HepG2 (cell line): ENCODE results near the gene PPP1R13B. TPM values are rescaled to one million over a fixed set of nuclear protein-coding genes. Genes with fewer than 3 reads are reported as not detected.

Experiments
- BRD4 ChIP-seq: sonication (generic); formaldehyde crosslinking; IDR thresholded peaks from 2 replicates; pipeline ENCODE4 v1.4.0; 2020; ENCODE audit warnings: missing genetic modification reagents
- EHMT2 ChIP-seq: fragments of 200-600 bp; sonication (generic); IDR thresholded peaks from 2 replicates; pipeline ENCODE4 v1.7.0; 2017; ENCODE audit warnings: antibody characterized with exemption, low read depth, low read length, borderline replicate concordance
- JDP2 ChIP-seq: sonication (generic); formaldehyde crosslinking; IDR thresholded peaks from 2 replicates; pipeline ENCODE4 v1.8.1; 2022; ENCODE audit warnings: missing genetic modification reagents, borderline replicate concordance
- KLF13 ChIP-seq: sonication (generic); formaldehyde crosslinking; IDR thresholded peaks from 2 replicates; pipeline ENCODE4 v1.4.0; 2020; ENCODE audit warnings: mild to moderate bottlenecking, missing genetic modification reagents
- NFE2L1 ChIP-seq: sonication (generic); formaldehyde crosslinking; IDR thresholded peaks from 2 replicates; pipeline ENCODE4 v1.4.0; 2020; ENCODE audit warnings: missing genetic modification reagents, mild to moderate bottlenecking, borderline replicate concordance
- NR2F2 ChIP-seq: IDR thresholded peaks from 2 replicates; pipeline ENCODE4 v1.6.1; 2012; ENCODE audit warnings: low read depth, inconsistent platforms, borderline replicate concordance
- ONECUT2 ChIP-seq: sonication (generic); formaldehyde crosslinking; IDR thresholded peaks from 2 replicates; pipeline ENCODE4 v1.4.0; 2020; ENCODE audit warnings: missing genetic modification reagents
- PAXIP1 ChIP-seq: sonication (generic); formaldehyde crosslinking; conservative IDR thresholded peaks from 2 replicates; pipeline ENCODE4 v1.4.0; 2020; ENCODE audit warnings: mild to moderate bottlenecking, missing genetic modification reagents, moderate library complexity
- POLR2G ChIP-seq: fragments of 200-400 bp; formaldehyde crosslinking; IDR thresholded peaks from 2 replicates; pipeline ENCODE4 v1.6.1; 2018; ENCODE audit warnings: mild to moderate bottlenecking, low read depth, low read length, moderate library complexity
- PRPF4 ChIP-seq: fragments of 200-400 bp; formaldehyde crosslinking; IDR thresholded peaks from 2 replicates; pipeline ENCODE4 v1.6.1; 2016; ENCODE audit warnings: low read length, low read depth; ENCODE audit not compliant: poor library complexity, severe bottlenecking
- RXRA ChIP-seq: sonication (generic); formaldehyde crosslinking; IDR thresholded peaks from 2 replicates; pipeline ENCODE4 v1.5.1; 2020; ENCODE audit warnings: missing genetic modification reagents
- SIN3A ChIP-seq: IDR thresholded peaks from 2 replicates; pipeline ENCODE4 v1.6.1; 2011; ENCODE audit warnings: low read depth, mild to moderate bottlenecking, control low read depth, low read length, borderline replicate concordance
- SMARCE1 ChIP-seq: fragments of 450-650 bp; IDR thresholded peaks from 2 replicates; pipeline ENCODE4 v1.6.1; 2017; ENCODE audit warnings: borderline replicate concordance
- SRF ChIP-seq: IDR thresholded peaks from 2 replicates; pipeline ENCODE4 v1.6.1; 2011; ENCODE audit warnings: mild to moderate bottlenecking, low read depth, low read length, moderate library complexity
- SRSF1 ChIP-seq: fragments of 200-400 bp; formaldehyde crosslinking; optimal IDR thresholded peaks from 2 replicates; pipeline ENCODE3; 2017; ENCODE audit warnings: mild to moderate bottlenecking, low read depth, low read length, moderate library complexity
- U2AF1 ChIP-seq: fragments of 200-400 bp; formaldehyde crosslinking; optimal IDR thresholded peaks from 2 replicates; pipeline ENCODE3; 2017; ENCODE audit warnings: mild to moderate bottlenecking, low read depth, low read length
- YEATS2 ChIP-seq: sonication (generic); formaldehyde crosslinking; IDR thresholded peaks from 2 replicates; pipeline ENCODE4 v1.4.0; 2020; ENCODE audit warnings: missing genetic modification reagents, borderline replicate concordance
- ZFP41 ChIP-seq: sonication (generic); formaldehyde crosslinking; IDR thresholded peaks from 2 replicates; pipeline ENCODE4 v1.4.0; 2020; ENCODE audit warnings: mild to moderate bottlenecking, missing genetic modification reagents, borderline replicate concordance
- ZFP90 ChIP-seq: sonication (generic); formaldehyde crosslinking; IDR thresholded peaks from 2 replicates; pipeline ENCODE4 v1.8.0; 2022; ENCODE audit warnings: missing genetic modification reagents, mild to moderate bottlenecking, inconsistent platforms, borderline replicate concordance
- ZFY ChIP-seq: sonication (generic); formaldehyde crosslinking; IDR thresholded peaks from 2 replicates; pipeline ENCODE4 v1.4.0; 2020; ENCODE audit warnings: missing genetic modification reagents
- ZNF274 ChIP-seq: sonication (generic); formaldehyde crosslinking; IDR thresholded peaks from 2 replicates; pipeline ENCODE4 v1.5.1; 2020; ENCODE audit warnings: mild to moderate bottlenecking, missing genetic modification reagents
- ZNF292 ChIP-seq: sonication (generic); formaldehyde crosslinking; IDR thresholded peaks from 2 replicates; pipeline ENCODE4 v1.8.1; 2022; ENCODE audit warnings: mild to moderate bottlenecking, low read depth, missing genetic modification reagents, borderline replicate concordance
- ZNF383 ChIP-seq: sonication (generic); formaldehyde crosslinking; IDR thresholded peaks from 2 replicates; pipeline ENCODE4 v1.4.0; 2020; ENCODE audit warnings: missing genetic modification reagents, mild to moderate bottlenecking, borderline replicate concordance
- ZNF501 ChIP-seq: sonication (generic); formaldehyde crosslinking; IDR thresholded peaks from 2 replicates; pipeline ENCODE4 v1.5.1; 2020; ENCODE audit warnings: mild to moderate bottlenecking, moderate library complexity, missing genetic modification reagents
- ZNF552 ChIP-seq: sonication (generic); formaldehyde crosslinking; IDR thresholded peaks from 2 replicates; pipeline ENCODE4 v1.9.0; 2022; ENCODE audit warnings: missing genetic modification reagents, mild to moderate bottlenecking, borderline replicate concordance
- ZNF629 ChIP-seq: sonication (generic); formaldehyde crosslinking; conservative IDR thresholded peaks from 2 replicates; pipeline ENCODE4 v1.5.0; 2020; ENCODE audit warnings: missing genetic modification reagents
- polyA plus RNA-seq, 8 experiments: library from polyadenylated mRNA; depleted of rRNA in 3 of 8; stranded (reverse) in 7 of 8; unstranded in 1 of 8; fragments of >200 nt; fragmentation: Illumina TruSeq in 4 of 8; extraction: Trizol in 4 of 8; gene quantifications; 2 replicates each; pipeline versions ENCODE4 v1.2.1 to v1.2.3, GENCODE V29; 2011 to 2016; ENCODE audit warnings: low read depth in 4 of 8, missing spikeins in 1 of 8, mixed read lengths in 1 of 8; ENCODE audit not compliant: insufficient read depth in 1 of 8
- total RNA-seq, 5 experiments: library from RNA; depleted of rRNA; stranded (reverse); fragments of >200 nt; fragmentation: Illumina TruSeq; extraction: Trizol; gene quantifications; 2 replicates each; pipeline ENCODE4 v1.2.3, GENCODE V29; 2016; ENCODE audit warnings: low read depth in 1 of 5
- TF ChIP-seq, protein P1 (sequence below): sonication (generic); formaldehyde crosslinking; IDR thresholded peaks from 2 replicates; pipeline ENCODE4 v1.8.0; 2023; ENCODE audit warnings: mild to moderate bottlenecking, missing genetic modification reagents

The PPP1R13B gene
- total and polyA plus RNA-seq, 2 of the 13 experiments (the other 11 are each of a cell fraction or from before 2014, with no cell fraction given) = 4.6 to 9.4 TPM

- peak; percentile 96 for TF ChIP-seq PAXIP1 (CRISPR knock-in tag)
- TF ChIP-seq ZNF552 (CRISPR knock-in tag) = no peak; the same call in 1 of the 2 replicates
- peak; percentile 69; the same call in 1 of the 2 replicates for TF ChIP-seq NR2F2
- peak; percentile 66 for TF ChIP-seq SRF
- TF ChIP-seq JDP2 (CRISPR knock-in tag) = no peak
- TF ChIP-seq SMARCE1 = no peak
- TF ChIP-seq ZNF383 (CRISPR knock-in tag) = no peak
- no peak; the same call in 1 of the 2 replicates for TF ChIP-seq YEATS2 (CRISPR knock-in tag)
- peak; percentile 77; the same call in 1 of the 2 replicates for TF ChIP-seq ZNF292 (CRISPR knock-in tag)
- peak; percentile 100 for TF ChIP-seq ZNF629
- peak; percentile 42; the same call in 1 of the 2 replicates for TF ChIP-seq ZNF501 (CRISPR knock-in tag)
- peak; percentile 69 for TF ChIP-seq ZFY (CRISPR knock-in tag)
- TF ChIP-seq POLR2G = peak; percentile 76
- no peak for TF ChIP-seq KLF13 (CRISPR knock-in tag)
- TF ChIP-seq EHMT2 = no peak
- TF ChIP-seq, protein P1, sequence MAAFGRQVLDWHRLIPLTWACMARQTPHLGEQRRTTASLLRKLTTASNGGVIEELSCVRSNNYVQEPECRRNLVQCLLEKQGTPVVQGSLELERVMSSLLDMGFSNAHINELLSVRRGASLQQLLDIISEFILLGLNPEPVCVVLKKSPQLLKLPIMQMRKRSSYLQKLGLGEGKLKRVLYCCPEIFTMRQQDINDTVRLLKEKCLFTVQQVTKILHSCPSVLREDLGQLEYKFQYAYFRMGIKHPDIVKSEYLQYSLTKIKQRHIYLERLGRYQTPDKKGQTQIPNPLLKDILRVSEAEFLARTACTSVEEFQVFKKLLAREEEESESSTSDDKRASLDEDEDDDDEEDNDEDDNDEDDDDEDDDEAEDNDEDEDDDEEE (CRISPR knock-in tag) = 0 out of 2 replicates have a peak, but pooled peaks have one; percentile 1
- TF ChIP-seq ONECUT2 (CRISPR knock-in tag) = no peak
- TF ChIP-seq ZNF274 (CRISPR knock-in tag) = no peak
- peak; percentile 60; the same call in 1 of the 2 replicates for TF ChIP-seq SIN3A
- 0 out of 2 replicates have a peak, but pooled peaks have one; percentile 78 for TF ChIP-seq ZFP90 (CRISPR knock-in tag)
- TF ChIP-seq SRSF1 = peak; percentile 98
- no peak; the same call in none of the 2 replicates for TF ChIP-seq BRD4 (CRISPR knock-in tag)
- TF ChIP-seq PRPF4 = peak; percentile 50
- TF ChIP-seq RXRA (CRISPR knock-in tag) = peak; percentile 99
- peak; percentile 15 for TF ChIP-seq U2AF1
- TF ChIP-seq NFE2L1 (CRISPR knock-in tag) = no peak
- no peak for TF ChIP-seq ZFP41 (CRISPR knock-in tag)
These were observed 32.4 kb upstream of the PPP1R13B start (continued) for GRCh38 chr14:103879570-103880347.
